Measurements from ENCODE around the gene FRMD4A. TPM values are rescaled to one million over a fixed set of nuclear protein-coding genes. Genes with fewer than 3 reads are reported as not detected.

Gene FRMD4A
- total RNA-seq, 2 donors from 2014 or later, result 8.6 to 10.2 TPM

GRCh38 chr10:13739183-13739582, 591.5 kb downstream of the FRMD4A start:
- no peak overlapping the region for H3K4me3 ChIP-seq
- intact Hi-C loops (cut with DNase I), result no loop called here
- H3K27ac ChIP-seq, result no peak overlapping the region
- no peaks in the 10 kb centered on the region for H3K27me3 ChIP-seq
- H3K9me3 ChIP-seq, result no peaks in the 10 kb centered on the region
- TF ChIP-seq, protein P1, sequence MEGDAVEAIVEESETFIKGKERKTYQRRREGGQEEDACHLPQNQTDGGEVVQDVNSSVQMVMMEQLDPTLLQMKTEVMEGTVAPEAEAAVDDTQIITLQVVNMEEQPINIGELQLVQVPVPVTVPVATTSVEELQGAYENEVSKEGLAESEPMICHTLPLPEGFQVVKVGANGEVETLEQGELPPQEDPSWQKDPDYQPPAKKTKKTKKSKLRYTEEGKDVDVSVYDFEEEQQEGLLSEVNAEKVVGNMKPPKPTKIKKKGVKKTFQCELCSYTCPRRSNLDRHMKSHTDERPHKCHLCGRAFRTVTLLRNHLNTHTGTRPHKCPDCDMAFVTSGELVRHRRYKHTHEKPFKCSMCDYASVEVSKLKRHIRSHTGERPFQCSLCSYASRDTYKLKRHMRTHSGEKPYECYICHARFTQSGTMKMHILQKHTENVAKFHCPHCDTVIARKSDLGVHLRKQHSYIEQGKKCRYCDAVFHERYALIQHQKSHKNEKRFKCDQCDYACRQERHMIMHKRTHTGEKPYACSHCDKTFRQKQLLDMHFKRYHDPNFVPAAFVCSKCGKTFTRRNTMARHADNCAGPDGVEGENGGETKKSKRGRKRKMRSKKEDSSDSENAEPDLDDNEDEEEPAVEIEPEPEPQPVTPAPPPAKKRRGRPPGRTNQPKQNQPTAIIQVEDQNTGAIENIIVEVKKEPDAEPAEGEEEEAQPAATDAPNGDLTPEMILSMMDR (IDR thresholded peaks at IDR 0.05), result no peak
- no peak for DNase-seq
- H3K36me3 ChIP-seq, result no peaks in the 10 kb centered on the region
- no peak overlapping the region for H3K9ac ChIP-seq (ENCODE audit: low read depth in 2 of 2, low read length in 2 of 2)
- H3K4me1 ChIP-seq, result no peaks in the 10 kb centered on the region

DNA sequence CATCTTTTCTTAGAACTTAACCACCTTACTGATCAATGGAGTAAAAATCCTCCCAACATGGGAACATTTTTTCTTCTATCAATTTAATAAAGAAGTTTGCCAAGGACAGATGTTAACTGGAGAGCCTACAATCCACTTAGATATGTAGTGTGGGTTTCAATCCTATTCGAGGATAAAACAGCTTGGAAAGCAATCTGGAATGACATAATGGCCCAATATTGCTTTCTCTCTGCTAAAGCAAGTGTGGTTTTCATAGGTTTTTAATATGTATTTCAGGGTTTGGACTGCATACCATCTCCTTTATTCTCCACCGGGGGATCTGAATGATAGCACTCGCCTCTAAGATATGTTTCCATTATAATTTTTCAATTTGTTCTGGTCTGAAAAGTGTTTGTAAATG, 594.2 kb downstream of the FRMD4A start:
- Histone ChIP-seq H3K27ac (no peak overlapping the region), H3K27me3 (no peaks in the 10 kb centered on the region), H3K4me1 (no peaks in the 10 kb centered on the region), H3K9ac (ENCODE audit: low read depth in 2 of 2, low read length in 2 of 2) (no peak overlapping the region), H3K36me3 (no peaks in the 10 kb centered on the region), H3K9me3 (no peaks in the 10 kb centered on the region), H3K4me3 (no peak overlapping the region)
- intact Hi-C loops (cut with DNase I), result no loop called here
- DNase-seq, result no peak
- TF ChIP-seq, protein P1 (IDR thresholded peaks at IDR 0.05), result no peak

DNA sequence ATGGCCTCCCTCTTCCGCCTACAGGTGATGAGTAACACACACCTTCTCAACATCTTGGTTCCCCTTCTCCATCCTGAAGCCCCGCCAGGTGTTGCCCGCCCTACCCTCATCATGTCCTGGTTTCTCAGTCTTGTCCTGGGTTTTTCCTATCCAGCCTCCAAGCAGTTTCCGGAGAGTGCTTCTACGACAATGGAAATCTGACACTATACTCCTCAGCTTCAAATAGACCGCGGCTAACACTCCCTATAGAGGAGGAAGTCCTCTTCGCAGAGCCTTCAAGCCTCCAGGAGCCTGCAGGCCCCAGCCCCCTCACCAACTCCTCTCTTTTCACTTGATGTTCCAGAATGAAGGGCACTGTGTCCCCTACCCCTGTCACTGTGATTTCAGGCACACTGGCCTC, 596.6 kb downstream of the FRMD4A start:
- H3K27ac ChIP-seq, result no peak overlapping the region
- H3K36me3 ChIP-seq, result no peaks in the 10 kb centered on the region
- no peak for DNase-seq
- intact Hi-C loops (cut with DNase I), result no loop called here
- H3K4me1 ChIP-seq, result no peaks in the 10 kb centered on the region
- H3K9ac ChIP-seq (ENCODE audit: low read depth in 2 of 2, low read length in 2 of 2), result no peak overlapping the region
- no peaks in the 10 kb centered on the region for H3K9me3 ChIP-seq
- H3K27me3 ChIP-seq, result no peaks in the 10 kb centered on the region
- H3K4me3 ChIP-seq, result no peak overlapping the region
- TF ChIP-seq, protein P1 (IDR thresholded peaks at IDR 0.05), result no peak

DNA sequence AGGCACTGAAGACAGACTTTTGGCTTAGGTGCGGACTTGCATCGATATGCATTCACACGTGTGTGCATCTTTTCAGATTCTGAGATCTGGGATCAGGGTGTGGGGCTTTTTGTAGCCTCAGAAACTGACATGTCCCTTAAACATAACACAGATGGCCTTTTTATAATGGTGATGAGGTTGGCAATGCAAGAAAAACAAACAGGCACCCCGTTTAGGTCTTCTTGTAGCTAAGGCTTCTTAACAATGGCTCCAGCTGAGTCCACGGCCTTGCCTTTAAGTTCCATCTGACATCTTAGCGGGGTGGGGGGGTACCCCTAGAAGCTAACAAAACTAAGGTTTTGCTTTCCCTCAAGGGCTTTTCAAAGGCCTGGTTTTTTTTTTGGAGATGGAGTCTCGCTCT, 597.7 kb downstream of the FRMD4A start:
- no peak for DNase-seq
- TF ChIP-seq, protein P1 (IDR thresholded peaks at IDR 0.05), result no peak
- Histone ChIP-seq H3K9me3 (no peaks in the 10 kb centered on the region), H3K36me3 (no peaks in the 10 kb centered on the region), H3K27me3 (no peaks in the 10 kb centered on the region), H3K4me1 (no peaks in the 10 kb centered on the region), H3K27ac (no peak overlapping the region), H3K4me3 (no peak overlapping the region), H3K9ac (ENCODE audit: low read depth in 2 of 2, low read length in 2 of 2) (no peak overlapping the region)
- intact Hi-C loops (cut with DNase I), result no loop called here

GRCh38 chr10:13732465-13732881, 598.3 kb downstream of the FRMD4A start:
- H3K9ac ChIP-seq (ENCODE audit: low read depth in 2 of 2, low read length in 2 of 2), result no peak overlapping the region
- no peak overlapping the region for H3K27ac ChIP-seq
- no peaks in the 10 kb centered on the region for H3K9me3 ChIP-seq
- intact Hi-C loops (cut with DNase I), result no loop called here
- H3K4me1 ChIP-seq, result no peaks in the 10 kb centered on the region
- no peaks in the 10 kb centered on the region for H3K36me3 ChIP-seq
- H3K27me3 ChIP-seq, result no peaks in the 10 kb centered on the region
- H3K4me3 ChIP-seq, result no peak overlapping the region
- DNase-seq, result no peak
- TF ChIP-seq, protein P1 (IDR thresholded peaks at IDR 0.05), result no peak

DNA sequence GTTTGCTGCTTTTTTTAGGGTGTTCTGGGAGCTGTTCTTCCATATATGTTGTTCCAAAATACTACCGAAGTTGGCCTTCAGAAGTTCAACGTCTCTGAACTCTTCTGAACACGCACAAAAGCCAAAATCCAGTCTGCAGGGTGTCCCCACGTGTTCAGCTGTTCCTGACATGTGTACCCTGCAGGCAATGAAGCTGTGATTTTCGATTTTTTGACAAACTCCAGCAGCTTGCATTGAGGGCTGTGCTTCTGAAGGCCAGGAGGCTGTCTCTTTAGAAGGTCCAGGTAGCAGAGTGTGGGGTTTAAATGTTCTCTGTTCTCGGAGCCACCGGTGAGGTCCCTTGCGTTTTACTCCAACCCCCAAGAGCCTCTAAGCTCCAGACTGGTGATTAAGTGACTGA, 598.9 kb downstream of the FRMD4A start:
- TF ChIP-seq, protein P1 (IDR thresholded peaks at IDR 0.05), result no peak
- H3K27me3 ChIP-seq, result no peaks in the 10 kb centered on the region
- intact Hi-C loops (cut with DNase I), result no loop called here
- no peak overlapping the region for H3K4me3 ChIP-seq
- H3K27ac ChIP-seq, result no peak overlapping the region
- DNase-seq, result no peak
- H3K9ac ChIP-seq (ENCODE audit: low read depth in 2 of 2, low read length in 2 of 2), result no peak overlapping the region
- H3K9me3 ChIP-seq, result no peaks in the 10 kb centered on the region
- no peaks in the 10 kb centered on the region for H3K36me3 ChIP-seq
- no peaks in the 10 kb centered on the region for H3K4me1 ChIP-seq
